H1 (cell line): ENCODE results near the gene TMEM174. TPM values are rescaled to one million over a fixed set of nuclear protein-coding genes. Genes with fewer than 3 reads are reported as not detected.

Source experiments
- CTCF ChIA-PET: fragments of 300-600 bp; sonication (Branson Sonifier 250); formaldehyde crosslinking; loops from one replicate; lab custom pipeline; 2021; ENCODE audit not compliant: partially characterized antibody; lab: Charles Lee
- POLR2A ChIA-PET: fragments of 300-600 bp; sonication (Branson Sonifier 250); formaldehyde crosslinking; loops from one replicate; lab custom pipeline; 2021; ENCODE audit warnings: inconsistent platforms; ENCODE audit not compliant: partially characterized antibody; lab: Charles Lee
- DNase-seq, 2 experiments: peaks; one replicate each; pipeline versions ENCODE4 v3.0.0 to v3.0.0-alpha.2; 2010 to 2022; ENCODE audit warnings: low spot score in 2 of 2, low read depth in 1 of 2, mixed read lengths in 1 of 2
- FAIRE-seq: peaks from 2 replicates; lab custom pipeline; 2011; peaks lifted over from hg19 to GRCh38; lab: Jason Lieb, UNC
- H2AFZ ChIP-seq: 2 replicates; pipeline ENCODE4 v1.8.1; 2012; ENCODE audit warnings: low read length, inconsistent platforms
- H2AK5ac ChIP-seq: 2 replicates; pipeline ENCODE4 v1.6.1; 2013; ENCODE audit warnings: low read depth, low read length
- H2BK120ac ChIP-seq: replicated peaks from 2 replicates; pipeline ENCODE3; 2013; ENCODE audit warnings: low read depth, low read length, inconsistent platforms
- H2BK12ac ChIP-seq: 2 replicates; pipeline ENCODE4 v1.6.1; 2013; ENCODE audit warnings: low read depth, low read length
- H2BK15ac ChIP-seq: 2 replicates; pipeline ENCODE4 v1.6.1; 2013; ENCODE audit warnings: low read length
- H2BK20ac ChIP-seq: 2 replicates; pipeline ENCODE4 v1.6.1; 2013; ENCODE audit warnings: low read length
- H2BK5ac ChIP-seq: 2 replicates; pipeline ENCODE4 v1.6.1; 2013; ENCODE audit warnings: low read depth, low read length
- H3K14ac ChIP-seq: 2 replicates; pipeline ENCODE4 v1.6.1; 2013; ENCODE audit warnings: inconsistent platforms; ENCODE audit not compliant: insufficient read length
- H3K18ac ChIP-seq: 2 replicates; pipeline ENCODE4 v1.6.1; 2013; ENCODE audit warnings: low read length; ENCODE audit errors: extremely low read depth
- H3K23ac ChIP-seq: 2 replicates; pipeline ENCODE4 v1.6.1; 2013; ENCODE audit warnings: inconsistent platforms; ENCODE audit not compliant: insufficient read length
- H3K23me2 ChIP-seq: 2 replicates; pipeline ENCODE4 v1.6.1; 2013; ENCODE audit warnings: low read depth, low read length
- H3K27ac ChIP-seq: 2 replicates; pipeline ENCODE4 v1.6.1; 2011; ENCODE audit warnings: low read depth, low read length, inconsistent platforms
- H3K27me3 ChIP-seq, 4 experiments: replicated peaks in 1 of 4; 1 replicate in 1 of 4; 2 replicates in 3 of 4; pipeline versions ENCODE4 v1.6.1 to v1.8.1; 2011 to 2013; ENCODE audit warnings: low read length in 3 of 4, mild to moderate bottlenecking in 3 of 4, inconsistent platforms in 2 of 4, mixed read lengths in 2 of 4, moderate library complexity in 1 of 4; ENCODE audit not compliant: control insufficient read depth in 3 of 4, insufficient read depth in 3 of 4; ENCODE audit errors: extremely low read depth in 1 of 4
- H3K36me3 ChIP-seq, 4 experiments: 2 replicates each; pipeline versions ENCODE4 v1.6.1 to v1.8.1; 2011 to 2013; ENCODE audit warnings: mild to moderate bottlenecking in 4 of 4, low read length in 3 of 4, moderate library complexity in 2 of 4, control low read depth in 1 of 4, inconsistent platforms in 1 of 4; ENCODE audit not compliant: insufficient read depth in 4 of 4, control insufficient read depth in 2 of 4
- H3K4ac ChIP-seq: replicated peaks from 2 replicates; pipeline ENCODE3; 2013; ENCODE audit warnings: low read length, low read depth, mixed read lengths, inconsistent platforms; ENCODE audit not compliant: insufficient read length
- H3K4me1 ChIP-seq, 4 experiments: replicated peaks in 1 of 4; 1 replicate in 1 of 4; 2 replicates in 3 of 4; pipeline versions ENCODE4 v1.6.1 to v1.8.1; 2011 to 2013; ENCODE audit warnings: low read length in 3 of 4, inconsistent platforms in 2 of 4, mixed read lengths in 1 of 4; ENCODE audit not compliant: insufficient read depth in 4 of 4, control insufficient read depth in 3 of 4
- H3K4me2 ChIP-seq, 2 experiments: 2 replicates each; pipeline versions ENCODE4 v1.6.1 to v1.8.1; 2011 to 2013; ENCODE audit warnings: low read depth in 2 of 2, low read length in 2 of 2, control low read depth in 1 of 2, inconsistent platforms in 1 of 2, mild to moderate bottlenecking in 1 of 2; ENCODE audit not compliant: insufficient read depth in 1 of 2
- H3K4me3 ChIP-seq, 4 experiments: fragments of 200-600, 300-600 bp in 1 of 4; sonication (generic), shearing (Covaris generic), sonication (Bioruptor Twin) in 1 of 4; 2 replicates each; pipeline versions ENCODE4 v1.5.1 to v1.8.1; 2011 to 2016; ENCODE audit warnings: low read length in 4 of 4, low read depth in 3 of 4, control low read depth in 2 of 4, inconsistent platforms in 2 of 4, mild to moderate bottlenecking in 2 of 4, mixed read lengths in 1 of 4, moderate library complexity in 1 of 4; ENCODE audit not compliant: insufficient read depth in 2 of 4; ENCODE audit errors: extremely low read depth in 1 of 4
- H3K56ac ChIP-seq: replicated peaks from 2 replicates; pipeline ENCODE3; 2013; ENCODE audit warnings: low read depth, mild to moderate bottlenecking, mixed read lengths, low read length, inconsistent platforms; ENCODE audit not compliant: insufficient read length
- H3K79me1 ChIP-seq: 2 replicates; pipeline ENCODE4 v1.6.1; 2013; ENCODE audit warnings: low read depth, low read length, control low read depth
- H3K79me2 ChIP-seq, 2 experiments: 2 replicates each; pipeline versions ENCODE4 v1.6.1 to v1.8.1; 2012 to 2013; ENCODE audit warnings: low read length in 2 of 2, mild to moderate bottlenecking in 2 of 2, inconsistent platforms in 1 of 2; ENCODE audit not compliant: insufficient read depth in 2 of 2, control insufficient read depth in 1 of 2
- H3K9ac ChIP-seq, 4 experiments: replicated peaks in 1 of 4; 1 replicate in 1 of 4; 2 replicates in 3 of 4; pipeline versions ENCODE4 v1.6.1 to v1.8.1; 2011 to 2013; ENCODE audit warnings: low read depth in 3 of 4, low read length in 3 of 4, control low read depth in 2 of 4, mild to moderate bottlenecking in 2 of 4, moderate library complexity in 2 of 4, inconsistent platforms in 1 of 4; ENCODE audit errors: extremely low read depth in 1 of 4
- H3K9me3 ChIP-seq, 2 experiments: 2 replicates each; pipeline versions ENCODE4 v1.6.1 to v1.8.1; 2012 to 2013; ENCODE audit warnings: mild to moderate bottlenecking in 2 of 2, moderate library complexity in 2 of 2, control low read depth in 1 of 2, inconsistent platforms in 1 of 2, low read depth in 1 of 2, low read length in 1 of 2, mixed read lengths in 1 of 2; ENCODE audit not compliant: insufficient read depth in 2 of 2
- H4K20me1 ChIP-seq, 2 experiments: replicated peaks in 1 of 2; 2 replicates each; pipeline versions ENCODE3 to v1.8.1; 2011 to 2013; ENCODE audit warnings: inconsistent platforms in 2 of 2, low read length in 2 of 2, mild to moderate bottlenecking in 1 of 2; ENCODE audit not compliant: insufficient read depth in 2 of 2, control insufficient read depth in 1 of 2
- H4K5ac ChIP-seq: 2 replicates; pipeline ENCODE4 v1.6.1; 2013; ENCODE audit warnings: low read length, low read depth, mixed read lengths, inconsistent platforms; ENCODE audit not compliant: insufficient read length
- H4K8ac ChIP-seq: 2 replicates; pipeline ENCODE4 v1.8.0; 2013; ENCODE audit warnings: mild to moderate bottlenecking, moderate library complexity, low read length, inconsistent platforms; ENCODE audit not compliant: insufficient read depth; ENCODE audit errors: extremely low read depth
- H4K91ac ChIP-seq: replicated peaks from 2 replicates; pipeline ENCODE3; 2013; ENCODE audit warnings: low read length, mixed read lengths, inconsistent platforms; ENCODE audit not compliant: insufficient read length
- CBX8 ChIP-seq: fragments of 300-800, 300-1000 bp; sonication (generic); IDR thresholded peaks from 2 replicates; pipeline ENCODE4 v1.7.1; 2016; ENCODE audit warnings: low read depth, low read length, borderline replicate concordance
- KDM5A ChIP-seq: fragments of 200-600 bp; IDR thresholded peaks from 2 replicates; pipeline ENCODE4 v1.7.1; 2012; ENCODE audit warnings: mild to moderate bottlenecking, low read length, inconsistent platforms, mixed read lengths
- NRF1 ChIP-seq: IDR thresholded peaks from 2 replicates; pipeline ENCODE4 v1.6.1; 2011; ENCODE audit warnings: mild to moderate bottlenecking, low read depth, low read length, improper control_type of control experiment
- TAF1 ChIP-seq: IDR thresholded peaks from 2 replicates; pipeline ENCODE4 v1.6.1; 2011; ENCODE audit warnings: mild to moderate bottlenecking, low read depth, low read length
- TAF7 ChIP-seq: optimal IDR thresholded peaks from 2 replicates; pipeline ENCODE3; 2011; ENCODE audit warnings: low read depth, mild to moderate bottlenecking, inconsistent platforms, low read length, moderate library complexity, borderline replicate concordance
- WGBS, 2 experiments: shearing (Covaris generic) in 1 of 2; methylation state at CpG; one replicate each; pipeline versions ENCODE4 v1.1.6 to v1.1.7; 2013 to 2015; ENCODE audit warnings: low lambda C conversion rate in 2 of 2, mixed read lengths in 2 of 2, inconsistent platforms in 1 of 2, low coverage in 1 of 2, missing lambda C conversion rate in 1 of 2; ENCODE audit not compliant: insufficient replicate concordance in 2 of 2, insufficient coverage in 1 of 2, insufficient read length in 1 of 2; ENCODE audit errors: extremely low coverage in 1 of 2, missing lambda C conversion rate in 1 of 2; 5-methylcytosine and 5-hydroxymethylcytosine counted together
- polyA plus RNA-seq, 7 experiments: library from polyadenylated mRNA; depleted of rRNA in 3 of 7; stranded (reverse) in 5 of 7; unstranded in 2 of 7; fragments of >200 nt in 5 of 7; fragments of 200-250 nt in 2 of 7; gene quantifications; 1 replicate in 5 of 7; 2 replicates in 1 of 7; 4 replicates in 1 of 7; pipeline versions ENCODE4 v1.2.1 to v1.2.3, GENCODE V29; 2011 to 2013; ENCODE audit warnings: missing spikeins in 2 of 7, mixed read lengths in 2 of 7
- total RNA-seq: library from RNA; stranded (reverse); fragmentation: NEBNext Ultra II Directional; extraction: Animal tissue kit (Norgen Biotek cat#: 25700); gene quantifications from 2 replicates; pipeline ENCODE4 v1.2.1, GENCODE V29; 2021

Gene TMEM174
- total and polyA plus RNA-seq, 2 of the 8 experiments (the other 6 are each of a cell fraction or from before 2014, with no cell fraction given): not detected

DNA sequence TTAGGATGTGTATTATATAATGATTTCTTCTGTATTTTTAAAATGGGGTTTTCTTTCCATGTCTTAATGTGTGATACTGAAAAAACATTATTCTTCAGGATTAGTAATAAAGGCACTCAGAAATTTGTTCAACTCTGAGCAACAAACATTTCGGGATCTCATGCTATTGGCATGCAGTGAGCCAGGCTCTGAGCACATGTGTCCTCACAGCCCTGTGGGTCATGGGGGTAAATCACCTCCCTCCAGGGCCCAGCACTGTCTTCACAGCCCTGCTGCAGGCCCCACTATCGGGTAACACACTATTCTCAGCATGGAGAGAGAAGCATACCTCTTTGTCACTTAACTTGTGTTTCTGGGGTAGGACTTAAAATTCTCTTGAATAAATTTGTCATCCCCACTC lies 14.0 kb downstream of the TMEM174 start:
- Histone ChIP-seq H2BK12ac (no peak overlapping the region), H3K79me1 (no peaks in the 10 kb centered on the region), H2BK5ac (no peak overlapping the region), H3K23ac (no peak overlapping the region)
- POLR2A ChIA-PET: no interaction called here
- TF ChIP-seq CBX8 (no peak), TAF7 (no peak), KDM5A (no peak), TAF1 (no peak), NRF1 (no peak)
- TF ChIP-seq, all 59 proteins: peak for 0
- H2AFZ ChIP-seq: no peak overlapping the region
- H2BK15ac ChIP-seq: no peak overlapping the region
- no peak overlapping the region for H4K8ac ChIP-seq
- H3K27me3 ChIP-seq: no peaks in the 10 kb centered on the region
- no peaks in the 10 kb centered on the region for H3K79me2 ChIP-seq
- CTCF ChIA-PET: interaction anchor here (1.1 to 3.5 kb wide), 2 partner anchors 15 to 29 kb away, joined by 3 to 13 read pairs; no protein-coding TSS in a partner anchor
- no peak overlapping the region for H3K27ac ChIP-seq
- no peak overlapping the region for H3K14ac ChIP-seq
- H3K9me3 ChIP-seq: peaks cover 2 to 5% of the 10 kb centered on the region in 2 experiments; a peak in 2 of 4 replicates
- no peaks in the 10 kb centered on the region for H3K23me2 ChIP-seq
- H3K9ac ChIP-seq: no peak overlapping the region
- H4K91ac ChIP-seq: no peak overlapping the region
- no peak overlapping the region for H3K4ac ChIP-seq
- WGBS, 2 experiments: 80% methylated on average over 2 of the region's 2 CpGs; no CpG with 5 or more reads in 1 of the 2 experiments
- H3K4me3 ChIP-seq: no peak overlapping the region
- no peak overlapping the region for H2BK20ac ChIP-seq
- H3K56ac ChIP-seq: no peak overlapping the region
- H4K20me1 ChIP-seq: no peaks in the 10 kb centered on the region
- DNase-seq (no peak), FAIRE-seq (no peak)
- H2AK5ac ChIP-seq: no peak overlapping the region
- no peaks in the 10 kb centered on the region for H3K36me3 ChIP-seq
- no peak overlapping the region for H3K18ac ChIP-seq
- no peak overlapping the region for H3K4me2 ChIP-seq
- H3K4me1 ChIP-seq: peaks cover 2 to 8% (median 5%) of the 10 kb centered on the region in 4 experiments; a peak in 6 of 7 replicates
- H4K5ac ChIP-seq: no peak overlapping the region
- no peak overlapping the region for H2BK120ac ChIP-seq
